Raji (cell line): ENCODE measurements around the gene GLYAT.

ENCODE experiments used
- POLR2A ChIP-seq: IDR thresholded peaks from 2 replicates; pipeline ENCODE4 v1.6.1; 2011; ENCODE audit warnings: low read depth, low read length, control low read depth; ENCODE audit not compliant: insufficient read depth

Gene GLYAT

GRCh38 chr11:58659910-58660570 is 71.7 kb downstream of the GLYAT start:
- no peak for TF ChIP-seq POLR2A

- TF ChIP-seq POLR2A, result no peak
These were observed 72.3 kb downstream of the GLYAT start for GRCh38 chr11:58659404-58659803.
